ENCODE results near the gene HACL1.

- TF ChIP-seq SUZ12 (IDR thresholded peaks at IDR 0.05; ENCODE audit: extremely low read depth, insufficient read depth, insufficient read length) = no peak
- no peak for TF ChIP-seq ZNF274 (IDR thresholded peaks at IDR 0.05; ENCODE audit: low read depth, low read length)
These were observed 29.4 kb upstream of the HACL1 start for GRCh38 chr3:15630646-15631350.

All from NT2/D1 (cell line).